ENCODE data around the gene ZDHHC22.

The ZDHHC22 gene

DNA sequence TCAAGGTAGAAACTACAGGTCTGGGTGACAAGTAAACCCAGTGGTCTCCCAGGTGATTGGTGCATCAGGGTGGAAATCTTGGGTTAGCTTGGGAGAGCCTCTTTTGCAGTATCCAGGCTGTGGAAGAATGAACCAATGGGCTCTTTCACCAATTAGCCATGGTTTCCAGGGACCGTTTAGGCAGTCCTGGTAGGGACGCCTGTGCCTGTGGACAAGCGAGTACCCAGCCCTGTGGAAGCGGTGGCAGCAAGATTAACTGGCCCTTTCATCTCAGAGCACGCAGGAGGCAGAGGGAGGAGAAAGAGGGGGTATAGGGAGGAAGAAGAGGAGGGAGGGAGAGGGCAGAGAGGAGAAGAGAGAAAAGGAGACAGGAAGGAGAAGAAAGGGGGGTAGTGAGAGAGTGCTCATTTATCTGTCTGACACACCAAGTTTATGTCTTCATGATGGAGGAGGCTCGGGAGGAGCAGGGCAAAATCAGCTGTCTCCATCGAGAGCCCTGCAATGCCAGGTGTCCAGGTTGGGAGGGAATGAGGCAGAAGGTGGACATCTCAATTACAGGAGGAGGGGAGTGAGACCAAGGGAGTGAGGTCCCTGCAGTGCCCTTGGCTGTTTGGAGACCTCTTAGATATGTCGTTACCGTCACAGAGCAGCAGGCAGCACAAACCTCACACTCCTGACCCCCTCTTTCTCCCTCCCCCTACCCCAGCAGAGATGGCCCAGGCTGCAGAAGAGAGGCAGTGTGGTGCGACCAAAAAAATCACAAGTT, 4.6 kb upstream of the ZDHHC22 start:
- peaks cover 92% of the 10 kb centered on the region for H3K27me3 ChIP-seq
- TF ChIP-seq, protein P1, sequence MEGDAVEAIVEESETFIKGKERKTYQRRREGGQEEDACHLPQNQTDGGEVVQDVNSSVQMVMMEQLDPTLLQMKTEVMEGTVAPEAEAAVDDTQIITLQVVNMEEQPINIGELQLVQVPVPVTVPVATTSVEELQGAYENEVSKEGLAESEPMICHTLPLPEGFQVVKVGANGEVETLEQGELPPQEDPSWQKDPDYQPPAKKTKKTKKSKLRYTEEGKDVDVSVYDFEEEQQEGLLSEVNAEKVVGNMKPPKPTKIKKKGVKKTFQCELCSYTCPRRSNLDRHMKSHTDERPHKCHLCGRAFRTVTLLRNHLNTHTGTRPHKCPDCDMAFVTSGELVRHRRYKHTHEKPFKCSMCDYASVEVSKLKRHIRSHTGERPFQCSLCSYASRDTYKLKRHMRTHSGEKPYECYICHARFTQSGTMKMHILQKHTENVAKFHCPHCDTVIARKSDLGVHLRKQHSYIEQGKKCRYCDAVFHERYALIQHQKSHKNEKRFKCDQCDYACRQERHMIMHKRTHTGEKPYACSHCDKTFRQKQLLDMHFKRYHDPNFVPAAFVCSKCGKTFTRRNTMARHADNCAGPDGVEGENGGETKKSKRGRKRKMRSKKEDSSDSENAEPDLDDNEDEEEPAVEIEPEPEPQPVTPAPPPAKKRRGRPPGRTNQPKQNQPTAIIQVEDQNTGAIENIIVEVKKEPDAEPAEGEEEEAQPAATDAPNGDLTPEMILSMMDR (IDR thresholded peaks at IDR 0.05) = no peak
- no peak overlapping the region for H3K4me3 ChIP-seq (ENCODE audit: low read depth in 1 of 2, low read length in 1 of 2)
- peaks cover 0 to under 1% of the 10 kb centered on the region in 2 experiments for H3K4me1 ChIP-seq (ENCODE audit: control insufficient read depth in 1 of 2, insufficient read depth in 1 of 2, low read depth in 1 of 2, low read length in 1 of 2)
- no peak overlapping the region for H3K27ac ChIP-seq
- H3K36me3 ChIP-seq = no peaks in the 10 kb centered on the region
- no peaks in the 10 kb centered on the region for H3K9me3 ChIP-seq

DNA sequence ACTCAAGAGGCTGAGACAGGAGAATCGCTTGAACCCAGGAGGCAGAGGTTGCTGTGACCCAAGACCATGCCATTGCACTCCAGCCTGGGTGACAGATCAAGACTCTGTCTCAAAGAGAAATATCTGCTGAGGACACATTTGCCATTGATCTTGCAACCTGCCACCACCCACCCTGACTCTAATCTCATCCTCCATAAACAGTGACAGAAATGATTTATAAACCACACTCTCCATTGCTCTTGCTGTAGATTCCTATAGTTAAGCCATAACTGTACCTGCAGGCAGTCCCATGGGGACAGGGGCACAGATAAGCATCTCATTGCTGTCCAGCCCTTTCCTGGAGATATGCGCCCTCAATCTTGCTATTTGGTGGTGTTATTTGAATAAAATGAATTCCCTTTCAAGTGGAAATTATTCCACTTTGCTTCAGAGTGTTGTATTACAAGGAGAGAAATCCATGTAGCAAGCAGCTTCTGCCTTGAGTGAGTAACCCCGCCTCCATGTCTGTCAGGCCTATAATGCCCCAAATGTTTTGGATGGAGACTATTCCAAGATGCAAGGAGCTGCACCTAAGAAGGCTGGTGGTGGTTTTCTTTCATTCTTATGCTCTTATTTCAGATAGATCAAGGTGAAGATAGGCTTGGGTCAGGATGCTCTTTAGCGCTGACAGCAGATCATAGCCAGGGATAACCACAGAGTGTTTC, 3.0 kb upstream of the ZDHHC22 start:
- Histone ChIP-seq H3K36me3 (no peaks in the 10 kb centered on the region), H3K27ac (no peak overlapping the region), H3K27me3 (peaks cover 94% of the 10 kb centered on the region), H3K4me1 (ENCODE audit: control insufficient read depth in 1 of 2, insufficient read depth in 1 of 2, low read depth in 1 of 2, low read length in 1 of 2) (peaks cover 0 to 6% of the 10 kb centered on the region in 2 experiments), H3K9me3 (no peaks in the 10 kb centered on the region), H3K4me3 (ENCODE audit: low read depth in 1 of 2, low read length in 1 of 2) (no peak overlapping the region)
- TF ChIP-seq, protein P1 (IDR thresholded peaks at IDR 0.05) = no peak

DNA sequence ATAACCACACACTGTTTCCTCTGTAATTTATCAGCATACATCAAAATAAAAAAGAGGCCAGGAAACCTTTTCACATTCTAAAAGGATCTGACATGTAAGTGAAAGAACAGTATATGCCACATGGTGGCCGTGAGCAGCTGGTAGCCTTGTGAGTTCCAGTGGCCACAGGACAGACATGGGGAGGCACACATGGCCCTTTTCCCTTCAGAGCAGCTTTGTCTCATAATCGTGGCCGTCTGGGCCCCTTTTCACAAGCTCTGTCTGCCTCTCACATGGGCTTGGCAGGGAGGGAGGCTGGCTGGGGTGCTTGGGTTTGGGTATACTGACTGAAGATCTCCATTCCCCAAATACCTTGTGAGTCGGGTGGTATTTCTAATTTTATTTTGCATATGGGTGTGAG, 1.5 kb upstream of the ZDHHC22 start:
- TF ChIP-seq, protein P1 (IDR thresholded peaks at IDR 0.05) = no peak
- Histone ChIP-seq H3K9me3 (no peaks in the 10 kb centered on the region), H3K4me1 (ENCODE audit: control insufficient read depth in 1 of 2, insufficient read depth in 1 of 2, low read depth in 1 of 2, low read length in 1 of 2) (peaks cover 0 to 6% of the 10 kb centered on the region in 2 experiments), H3K27me3 (peaks cover 96% of the 10 kb centered on the region), H3K4me3 (ENCODE audit: low read depth in 1 of 2, low read length in 1 of 2) (no peak overlapping the region), H3K36me3 (no peaks in the 10 kb centered on the region), H3K27ac (no peak overlapping the region)

DNA sequence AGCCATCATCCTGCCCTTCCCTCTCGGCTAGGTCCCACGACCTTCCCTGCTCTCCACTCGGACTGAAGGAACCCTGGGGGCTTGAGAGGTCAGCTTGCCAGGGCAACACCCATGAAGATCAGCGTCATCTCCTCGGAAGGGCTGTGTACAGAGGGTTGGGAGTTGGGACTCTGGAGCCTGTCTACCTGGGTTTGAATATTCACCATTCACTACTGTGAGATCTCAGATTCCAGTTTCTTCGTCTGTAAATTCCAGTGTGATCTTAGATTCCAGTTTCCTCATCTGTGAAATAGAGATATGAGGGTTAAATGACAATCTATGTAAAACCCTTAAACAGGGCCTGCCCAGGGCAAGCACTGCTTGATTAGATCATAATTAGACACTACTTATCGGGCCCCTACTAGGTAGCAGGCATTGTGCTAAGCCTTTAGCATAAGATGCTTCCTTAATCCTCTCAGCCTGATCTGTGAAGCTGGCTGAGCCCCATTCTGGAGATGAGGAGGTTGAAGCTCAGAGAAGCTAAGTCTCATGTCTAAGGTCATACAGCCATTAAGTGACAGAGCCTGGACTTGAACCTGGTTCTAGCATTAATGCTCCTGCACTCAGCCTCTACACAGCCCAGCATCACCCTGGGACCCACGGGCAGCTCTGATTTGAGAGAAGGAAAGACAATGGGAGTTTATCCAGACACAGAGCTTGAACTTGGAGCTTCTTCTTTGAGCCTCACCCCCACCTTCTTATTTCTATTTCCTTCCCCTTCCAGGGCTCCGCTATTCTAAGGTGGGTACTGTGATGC, 612 bp upstream of the ZDHHC22 start:
- peaks cover 100% of the 10 kb centered on the region for H3K27me3 ChIP-seq
- no peak overlapping the region for H3K4me3 ChIP-seq (ENCODE audit: low read depth in 1 of 2, low read length in 1 of 2)
- H3K4me1 ChIP-seq (ENCODE audit: control insufficient read depth in 1 of 2, insufficient read depth in 1 of 2, low read depth in 1 of 2, low read length in 1 of 2) = peaks cover 0 to 6% of the 10 kb centered on the region in 2 experiments
- no peak overlapping the region for H3K27ac ChIP-seq
- H3K9me3 ChIP-seq = no peaks in the 10 kb centered on the region
- no peaks in the 10 kb centered on the region for H3K36me3 ChIP-seq
- TF ChIP-seq, protein P1 (IDR thresholded peaks at IDR 0.05) = no peak

DNA sequence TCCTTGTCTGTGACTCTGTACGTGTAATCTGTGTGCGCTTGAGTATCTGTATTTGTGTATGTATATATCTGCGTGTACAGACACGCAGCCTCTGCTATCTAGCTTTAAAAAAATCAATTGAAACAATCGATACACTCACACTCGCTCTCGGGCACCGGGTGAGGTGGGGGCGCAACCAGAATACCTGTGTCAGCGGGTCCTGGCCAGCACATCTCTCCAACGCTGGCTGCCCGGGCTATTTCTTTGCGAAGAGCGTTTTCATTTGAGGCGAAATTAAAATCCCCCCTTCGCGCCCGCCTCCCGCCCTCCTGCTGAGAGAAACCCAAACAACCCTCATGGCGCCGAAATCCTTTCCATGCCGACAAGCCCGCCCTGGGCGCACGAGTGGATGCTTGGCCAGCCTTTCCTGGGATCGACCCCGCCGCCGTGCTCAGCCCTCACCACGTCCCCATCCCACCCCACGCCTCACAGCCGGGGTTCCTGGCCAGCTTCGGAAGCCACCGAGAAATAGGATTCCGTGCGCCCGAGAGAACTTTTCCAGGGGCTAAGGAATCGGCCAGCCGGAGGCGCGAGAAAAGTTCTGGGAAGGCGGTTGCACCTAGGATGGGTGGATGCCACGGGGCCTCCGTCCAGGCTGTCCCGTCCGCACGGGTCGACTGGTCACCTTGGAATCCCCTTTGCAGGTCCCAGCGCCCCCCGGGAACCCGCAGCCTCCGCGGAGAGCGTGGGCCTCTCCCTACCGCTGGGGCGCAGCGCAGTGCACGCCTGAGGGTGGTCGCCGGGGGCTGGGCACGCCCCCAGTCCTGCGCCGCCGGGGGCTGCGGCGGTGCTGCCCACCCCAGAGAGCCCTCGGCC, 1.0 kb downstream of the ZDHHC22 start:
- Histone ChIP-seq H3K27ac (no peak overlapping the region), H3K4me1 (ENCODE audit: control insufficient read depth in 1 of 2, insufficient read depth in 1 of 2, low read depth in 1 of 2, low read length in 1 of 2) (peaks cover 0 to 6% of the 10 kb centered on the region in 2 experiments), H3K9me3 (no peaks in the 10 kb centered on the region), H3K36me3 (no peaks in the 10 kb centered on the region), H3K4me3 (ENCODE audit: low read depth in 1 of 2, low read length in 1 of 2) (no peak overlapping the region), H3K27me3 (peaks cover 100% of the 10 kb centered on the region)
- TF ChIP-seq, protein P1 (IDR thresholded peaks at IDR 0.05) = no peak
